ENCODE data around the gene SENP6.

The SENP6 gene

DNA sequence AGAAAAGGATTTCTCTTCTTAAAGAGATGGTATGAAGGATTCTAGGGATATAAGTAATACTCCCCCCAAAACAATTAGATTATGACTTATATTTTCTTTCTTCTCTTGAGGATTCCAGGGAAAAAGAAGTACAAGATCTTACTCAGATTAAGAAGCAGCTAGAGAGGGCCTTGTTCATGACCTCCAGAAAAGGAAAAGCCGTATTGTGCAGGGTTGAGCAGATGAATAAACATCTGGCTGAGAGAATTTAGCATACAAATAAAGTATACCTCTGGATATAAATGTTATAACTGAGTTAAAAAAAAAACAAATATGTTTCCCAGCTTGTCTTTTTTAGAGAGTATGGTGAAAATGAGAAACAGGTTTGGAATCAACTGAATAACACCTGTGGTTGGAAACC is 158.6 kb downstream of the SENP6 start:
- no peak overlapping the region for H3K4me3 ChIP-seq (ENCODE audit: low read length)
- TF ChIP-seq ZNF274 (IDR thresholded peaks at IDR 0.05; ENCODE audit: low read depth, low read length) = no peak

GRCh38 chr6:75761489-75761888 is 159.8 kb downstream of the SENP6 start:
- TF ChIP-seq ZNF274 (IDR thresholded peaks at IDR 0.05; ENCODE audit: low read depth, low read length) = no peak

DNA sequence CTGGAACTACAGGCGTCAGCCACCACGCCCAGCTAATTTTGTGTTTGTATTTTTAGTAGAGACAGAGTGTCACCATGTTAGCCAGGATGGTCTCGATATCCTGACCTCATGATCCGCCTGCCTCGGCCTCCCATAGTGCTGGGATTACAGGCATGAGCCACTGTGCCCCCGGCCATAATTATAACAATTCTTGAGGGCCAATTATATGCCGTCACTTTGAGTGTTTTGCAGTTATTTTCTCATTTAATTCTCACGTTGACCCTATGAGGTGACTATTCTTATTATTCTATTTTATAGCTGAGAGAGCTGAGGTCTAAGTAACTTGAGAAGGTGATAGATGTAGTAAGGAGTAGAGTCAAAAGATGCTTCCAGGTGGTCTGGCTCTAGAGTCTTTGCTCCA is 160.4 kb downstream of the SENP6 start:
- no peak for TF ChIP-seq ZNF274 (IDR thresholded peaks at IDR 0.05; ENCODE audit: low read depth, low read length)
- H3K4me3 ChIP-seq (ENCODE audit: low read length) = no peak overlapping the region

More at GRCh38 chr6:75761489-75761888, 159.8 kb downstream of the SENP6 start:
- no peak overlapping the region for H3K4me3 ChIP-seq (ENCODE audit: low read length)

DNA sequence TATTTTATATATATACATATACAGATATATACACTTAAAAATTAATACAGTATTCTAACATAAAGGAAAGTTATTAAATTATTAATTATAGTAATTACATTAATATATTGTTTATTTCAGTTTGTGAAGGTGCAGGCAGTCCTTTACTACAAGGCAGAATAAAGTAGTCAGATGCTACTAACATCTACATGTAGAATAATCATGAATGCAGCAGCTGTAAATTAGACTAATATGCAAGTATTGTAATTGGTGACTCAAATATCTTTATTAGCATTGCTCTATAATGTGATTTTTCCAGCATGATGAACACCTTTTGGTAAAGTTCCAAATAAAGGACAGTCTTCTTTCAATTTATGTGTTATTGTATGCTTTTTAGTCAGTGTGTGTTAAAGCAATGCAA is 164.7 kb downstream of the SENP6 start:
- H3K4me3 ChIP-seq (ENCODE audit: low read length) = no peak overlapping the region
- TF ChIP-seq ZNF274 (IDR thresholded peaks at IDR 0.05; ENCODE audit: low read depth, low read length) = no peak
